AG20443 (cell line): ENCODE data around the gene IPCEF1.
A peak's percentile ranks its signal among the peaks of the same experiment; 100 is the strongest.

ENCODE experiments used
- DNase-seq: peaks from one replicate; pipeline ENCODE4 v3.0.0; 2012; ENCODE audit warnings: low spot score, mixed read lengths

Gene IPCEF1, protein sequence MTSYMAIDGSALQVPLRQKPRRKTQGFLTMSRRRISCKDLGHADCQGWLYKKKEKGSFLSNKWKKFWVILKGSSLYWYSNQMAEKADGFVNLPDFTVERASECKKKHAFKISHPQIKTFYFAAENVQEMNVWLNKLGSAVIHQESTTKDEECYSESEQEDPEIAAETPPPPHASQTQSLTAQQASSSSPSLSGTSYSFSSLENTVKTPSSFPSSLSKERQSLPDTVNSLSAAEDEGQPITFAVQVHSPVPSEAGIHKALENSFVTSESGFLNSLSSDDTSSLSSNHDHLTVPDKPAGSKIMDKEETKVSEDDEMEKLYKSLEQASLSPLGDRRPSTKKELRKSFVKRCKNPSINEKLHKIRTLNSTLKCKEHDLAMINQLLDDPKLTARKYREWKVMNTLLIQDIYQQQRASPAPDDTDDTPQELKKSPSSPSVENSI

DNA sequence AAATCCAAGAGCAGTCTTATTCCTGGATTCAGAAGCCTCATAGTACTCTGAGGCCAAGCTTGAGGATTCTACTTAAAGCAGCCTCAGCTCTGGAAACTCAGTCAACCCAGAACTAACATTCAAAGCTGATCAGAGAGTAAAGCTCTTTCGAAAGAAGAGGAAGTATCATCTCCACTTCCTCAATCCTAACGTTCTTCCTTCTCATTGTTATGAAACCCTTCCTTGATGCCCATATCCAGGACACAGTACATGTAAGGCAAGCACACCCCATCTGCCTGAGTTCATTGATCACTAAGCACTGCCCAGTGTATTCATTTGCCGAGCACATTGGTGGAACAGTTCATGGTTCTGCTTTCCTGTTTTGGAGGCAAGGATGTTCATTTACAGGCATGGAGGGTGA lies at the start of gene IPCEF1:
TSS of gene IPCEF1 (minus strand) at position 114 of the 400 bp plus-strand sequence. CDS start 90,856 bp downstream, outside the sequence.
- DNase-seq = no peak

DNA sequence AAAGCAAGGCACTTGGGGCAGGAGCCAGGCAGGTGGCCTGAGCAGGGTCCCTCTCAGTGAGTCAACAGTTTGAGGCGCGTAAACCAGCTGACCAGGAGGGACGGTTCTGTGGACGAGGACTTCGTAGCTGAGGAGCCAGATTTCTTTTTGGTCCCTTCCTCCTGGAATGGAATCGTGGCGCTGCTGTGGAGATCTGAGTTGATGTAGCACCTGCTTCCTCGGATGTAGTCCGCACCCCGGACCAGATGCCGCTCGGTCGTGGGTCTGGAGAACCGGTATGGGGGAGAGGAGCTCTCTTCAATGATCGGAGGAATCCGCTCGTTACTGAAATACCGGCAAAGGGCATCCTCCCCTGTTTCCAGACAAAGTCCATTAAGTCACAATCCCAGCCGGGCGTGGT lies 49.7 kb upstream of the IPCEF1 start:
- no peak for DNase-seq

DNA sequence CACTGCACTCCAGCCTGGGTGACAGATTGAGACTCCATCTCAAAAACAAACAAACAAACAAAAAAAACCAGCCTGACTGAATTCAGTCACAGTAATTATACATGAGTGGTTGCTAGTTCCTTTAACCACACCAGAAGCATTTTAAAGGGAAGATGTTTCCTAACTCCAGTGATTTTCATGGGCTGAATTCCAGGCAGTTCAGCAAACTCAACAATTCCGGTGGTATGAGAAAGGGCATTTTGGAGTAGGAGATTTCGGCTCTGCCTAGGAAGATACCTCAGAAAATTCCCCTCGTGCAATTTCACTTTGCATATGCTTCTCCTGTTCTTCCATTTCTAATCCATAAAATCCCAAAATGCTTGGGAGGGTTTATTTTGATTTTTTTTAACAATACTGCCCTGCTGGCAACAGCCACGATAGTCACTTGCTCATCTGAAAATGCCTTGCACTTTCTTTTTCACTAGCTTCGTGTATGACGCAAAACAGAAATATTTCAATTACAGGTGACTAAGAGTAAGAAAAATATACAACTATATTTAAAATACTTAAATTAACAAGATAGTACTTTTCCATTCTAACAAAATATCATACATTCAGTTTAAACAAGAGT lies 48.3 kb upstream of the IPCEF1 start:
- peak; percentile 40 for DNase-seq

DNA sequence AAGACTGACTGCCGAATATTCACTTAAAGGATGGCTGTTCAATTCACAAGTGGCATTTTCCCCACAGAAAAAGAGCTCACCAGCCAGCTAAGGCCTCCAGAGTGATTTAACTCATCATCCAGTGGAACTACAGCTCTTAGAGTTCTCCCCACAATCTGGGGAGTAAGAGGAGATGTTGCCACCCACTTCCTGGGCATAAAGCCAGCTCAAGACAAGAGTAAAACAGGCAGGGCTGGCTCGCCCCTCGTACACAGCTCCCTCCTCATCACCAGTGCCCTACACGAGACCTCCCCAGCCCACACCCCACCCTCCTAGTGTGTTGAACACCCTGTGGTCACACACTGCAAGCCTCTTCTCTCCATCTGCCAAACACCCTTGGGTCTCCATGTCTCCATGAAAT lies 47.2 kb upstream of the IPCEF1 start:
- DNase-seq = peak; percentile 45

DNA sequence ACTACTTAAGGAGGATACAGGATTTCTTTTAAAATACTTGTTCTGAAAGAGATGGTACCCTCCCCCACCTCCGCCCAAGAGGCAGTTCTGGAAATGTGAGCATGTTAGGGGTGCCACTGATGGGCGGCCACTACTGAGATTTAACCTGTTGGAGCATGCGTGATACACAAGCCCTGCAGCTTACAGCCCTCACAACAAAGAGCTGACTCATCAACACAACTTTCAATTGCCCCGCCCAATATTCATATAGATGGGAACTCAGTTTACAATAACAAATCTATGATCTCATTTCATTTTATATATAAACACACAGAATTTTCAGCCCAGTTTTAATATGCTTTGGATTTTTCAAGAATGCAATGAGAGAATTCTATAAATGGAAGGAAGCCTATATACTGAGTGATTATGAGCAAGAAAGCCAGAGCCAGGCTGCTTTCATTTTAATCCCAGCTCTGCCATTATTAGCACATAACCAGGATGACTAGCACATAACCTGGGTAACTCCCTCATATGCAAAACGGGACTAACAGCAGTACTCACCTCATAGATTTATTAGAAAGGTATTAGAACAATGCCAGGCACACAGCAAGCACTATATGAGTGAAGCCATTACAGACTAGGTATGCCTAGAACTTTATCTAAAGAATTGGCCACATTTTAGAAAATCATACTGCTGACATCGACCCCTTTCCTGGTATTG lies 45.6 kb upstream of the IPCEF1 start:
- DNase-seq = no peak

DNA sequence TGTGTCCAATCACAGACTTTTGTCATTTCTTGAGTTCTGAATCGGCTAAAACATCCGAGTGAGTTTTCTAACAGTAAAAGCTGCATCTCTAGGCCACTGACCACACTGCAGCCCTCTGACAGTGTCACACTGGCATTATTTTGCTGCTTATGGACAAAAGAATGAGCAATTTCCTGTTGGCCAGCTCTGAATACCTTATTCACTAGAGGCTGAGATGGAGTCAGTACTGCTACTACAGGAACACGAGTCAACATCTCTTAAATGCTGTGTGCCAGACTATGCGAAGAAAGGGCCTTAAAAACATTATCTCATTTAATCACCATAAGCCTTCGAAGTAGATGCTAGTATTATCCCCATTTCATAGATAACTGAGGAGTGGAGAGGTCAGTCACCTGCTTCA lies 42.5 kb upstream of the IPCEF1 start:
- peak; percentile 52 for DNase-seq

DNA sequence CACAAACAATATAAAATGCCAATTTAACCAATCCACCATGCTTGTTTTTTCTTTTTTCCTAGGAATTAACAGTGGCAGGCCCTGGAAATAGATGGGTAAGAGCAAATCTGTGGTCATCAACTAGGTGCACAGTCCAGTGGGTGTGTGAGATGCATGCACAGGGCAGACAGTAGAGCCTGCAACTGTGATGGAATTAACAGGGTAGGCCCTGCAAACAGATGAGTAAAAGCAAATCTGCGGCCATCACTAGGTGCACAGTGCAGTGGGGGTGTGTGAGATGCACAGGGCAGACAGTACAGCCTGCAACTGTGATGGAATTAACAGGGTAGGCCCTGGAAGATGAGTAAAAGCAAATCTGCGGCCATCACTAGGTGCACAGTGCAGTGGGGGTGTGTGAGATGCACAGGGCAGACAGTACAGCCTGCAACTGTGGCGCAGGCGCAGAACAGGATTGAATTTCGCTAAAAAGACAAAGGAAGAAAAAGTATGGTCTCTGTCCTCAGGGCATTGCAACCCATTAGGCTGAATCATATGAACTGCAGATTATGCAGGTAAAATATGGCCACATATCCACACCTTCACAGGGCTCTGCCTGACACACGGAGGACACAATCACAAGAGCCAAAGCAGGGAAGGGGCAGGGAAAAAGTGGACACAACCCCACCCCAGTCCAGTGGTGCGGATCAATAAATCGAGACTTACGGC lies 41.0 kb upstream of the IPCEF1 start:
- no peak for DNase-seq

DNA sequence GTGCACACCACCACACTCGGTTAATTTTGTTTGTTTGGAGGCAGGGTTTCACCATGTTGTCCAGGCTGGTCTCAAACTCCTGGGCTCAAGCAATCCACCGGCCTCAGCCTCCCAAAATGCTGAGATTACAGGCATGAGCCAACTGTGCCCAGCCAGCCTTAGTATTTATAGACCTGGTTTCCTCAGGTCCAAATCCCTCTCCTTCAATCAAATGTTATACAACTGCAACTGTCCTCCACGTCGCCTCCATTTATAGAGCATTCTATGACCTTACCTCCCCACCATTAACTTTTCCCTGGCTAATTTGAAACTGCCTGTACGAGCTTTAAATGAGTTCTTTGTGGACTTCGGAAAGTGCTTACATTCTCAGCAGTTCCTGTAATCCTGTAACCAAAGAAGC lies 39.3 kb upstream of the IPCEF1 start:
- DNase-seq = no peak

DNA sequence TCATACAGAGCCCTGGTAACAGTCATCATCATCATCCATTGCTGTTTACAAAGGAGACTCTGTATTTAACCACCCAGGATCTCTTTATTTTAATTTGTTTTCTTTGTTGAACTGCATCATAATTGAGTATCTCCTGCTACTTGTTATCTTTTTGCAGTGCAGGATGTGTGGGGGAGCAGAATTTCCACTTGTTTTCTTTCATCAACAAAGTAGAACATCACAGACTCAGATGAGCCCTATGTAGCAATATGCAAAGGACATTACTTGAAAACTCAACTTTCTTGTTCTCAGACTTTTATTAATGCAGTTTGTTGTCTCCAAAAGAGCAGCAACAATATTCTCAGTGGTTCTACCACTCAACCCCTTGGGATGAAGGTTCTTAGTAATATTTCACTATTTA lies 38.7 kb upstream of the IPCEF1 start:
- no peak for DNase-seq

DNA sequence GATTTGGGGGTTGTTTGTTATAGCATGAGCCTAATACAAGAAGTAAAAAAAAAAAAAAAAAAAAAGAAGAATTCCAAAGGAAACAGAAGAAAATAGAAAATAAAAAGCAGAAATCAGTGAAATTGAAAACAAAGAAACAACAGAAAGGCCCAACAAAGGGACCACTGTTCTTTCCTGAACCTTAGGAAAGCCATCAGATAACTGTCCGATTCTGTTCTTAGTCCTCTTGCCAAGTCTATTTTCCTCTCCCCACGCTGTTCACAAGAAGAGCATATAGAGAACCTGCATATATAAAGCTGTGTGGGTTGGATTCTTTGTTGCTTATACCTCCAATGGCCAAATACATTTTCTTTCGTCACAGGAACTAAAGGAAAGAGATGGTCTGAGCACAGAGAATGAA lies 38.0 kb upstream of the IPCEF1 start:
- DNase-seq = no peak

DNA sequence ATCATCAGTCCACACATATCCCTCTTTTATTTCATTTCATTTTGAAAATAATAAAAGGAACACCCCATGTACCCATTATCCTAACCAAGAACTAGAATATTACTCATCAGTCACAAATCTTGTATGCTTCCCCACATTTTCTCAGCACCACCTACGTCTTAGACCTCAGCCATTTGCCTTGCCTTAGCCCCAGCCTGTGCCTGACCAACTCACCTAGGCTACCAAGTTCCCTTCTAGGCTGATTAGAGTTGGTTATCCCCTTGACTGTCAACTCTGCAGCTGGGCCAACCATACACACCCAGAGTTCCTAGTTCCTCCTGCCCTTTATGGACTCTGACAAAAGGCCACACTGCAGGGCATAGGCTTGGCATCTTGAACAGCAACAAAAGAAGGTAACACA lies 33.4 kb upstream of the IPCEF1 start:
- DNase-seq = no peak

DNA sequence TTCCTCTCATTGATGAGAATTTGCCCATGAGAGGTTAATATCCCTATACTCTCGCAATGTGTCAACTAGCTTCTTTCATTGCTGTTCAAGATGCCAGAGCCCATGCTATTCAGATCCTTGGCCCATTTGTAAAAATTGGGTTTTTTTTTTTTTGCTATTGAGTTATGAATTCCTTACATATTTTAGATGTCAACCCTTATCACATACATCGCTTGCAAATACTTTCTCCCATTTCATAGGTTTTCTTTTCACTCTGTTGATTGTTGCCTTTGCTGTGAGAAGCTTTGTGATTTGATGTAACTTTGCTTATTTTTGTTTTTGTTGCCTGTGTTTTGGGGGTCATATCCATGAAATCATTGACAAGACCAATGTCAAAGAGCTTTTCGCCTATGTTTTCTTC lies 32.2 kb upstream of the IPCEF1 start:
- DNase-seq = no peak

DNA sequence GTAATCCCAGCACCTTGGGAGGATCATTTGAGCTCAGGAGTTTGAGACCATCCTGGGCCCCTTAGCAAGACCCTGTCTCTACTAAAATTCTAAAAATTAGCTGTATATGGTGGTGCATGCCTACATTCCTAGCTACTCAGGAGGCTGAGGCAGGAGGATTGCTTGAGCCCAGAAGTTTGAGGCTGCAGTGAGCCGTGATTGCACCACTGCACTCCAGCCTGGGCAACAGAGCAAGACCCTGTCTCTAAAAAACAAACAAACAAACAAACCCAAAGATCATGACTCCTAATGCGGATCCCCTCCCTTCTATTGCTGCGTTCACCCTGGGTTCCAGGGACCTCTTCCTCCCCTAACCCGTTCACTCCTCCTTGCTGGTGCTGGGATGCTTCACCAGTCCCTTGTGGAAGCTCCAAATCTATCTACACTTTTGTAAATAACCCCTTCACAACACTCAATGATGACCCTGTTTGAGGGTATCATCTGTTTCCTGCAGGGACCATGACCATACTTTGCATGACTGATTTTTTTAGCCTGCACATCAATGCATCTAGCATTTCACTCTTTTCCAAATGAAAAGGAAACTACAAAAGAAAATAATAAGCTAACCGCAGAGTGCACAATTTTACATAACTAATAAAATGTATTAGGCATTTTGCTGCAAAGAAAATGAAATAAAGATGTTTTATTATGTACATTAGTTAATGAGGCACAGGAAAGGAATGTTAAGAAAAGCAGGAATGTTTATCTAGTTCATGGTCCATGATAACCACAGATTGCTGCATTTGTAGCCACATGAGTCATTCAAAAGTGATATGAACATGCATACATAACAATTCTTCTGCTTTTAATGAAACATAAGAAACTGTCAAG lies 30.5 kb upstream of the IPCEF1 start:
- peak; percentile 40 for DNase-seq

DNA sequence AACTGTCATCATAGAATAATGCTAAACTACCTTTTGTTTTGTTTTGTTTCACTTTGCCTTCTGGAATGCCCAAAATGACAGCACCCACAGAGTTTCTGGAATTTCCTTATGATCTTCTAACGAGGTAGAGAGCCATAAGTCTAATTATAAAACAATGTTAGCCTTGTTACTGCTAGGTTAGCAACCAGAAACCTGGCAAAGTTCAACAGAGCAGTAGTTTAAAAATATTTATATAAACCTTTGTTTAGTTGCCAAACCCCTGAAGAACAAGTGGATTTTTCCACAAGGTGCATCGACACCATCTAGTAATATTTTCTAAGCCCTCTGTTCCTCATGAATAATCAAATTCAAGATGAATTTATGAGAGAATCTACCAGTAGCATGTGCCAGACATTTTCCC lies 27.6 kb upstream of the IPCEF1 start:
- no peak for DNase-seq

DNA sequence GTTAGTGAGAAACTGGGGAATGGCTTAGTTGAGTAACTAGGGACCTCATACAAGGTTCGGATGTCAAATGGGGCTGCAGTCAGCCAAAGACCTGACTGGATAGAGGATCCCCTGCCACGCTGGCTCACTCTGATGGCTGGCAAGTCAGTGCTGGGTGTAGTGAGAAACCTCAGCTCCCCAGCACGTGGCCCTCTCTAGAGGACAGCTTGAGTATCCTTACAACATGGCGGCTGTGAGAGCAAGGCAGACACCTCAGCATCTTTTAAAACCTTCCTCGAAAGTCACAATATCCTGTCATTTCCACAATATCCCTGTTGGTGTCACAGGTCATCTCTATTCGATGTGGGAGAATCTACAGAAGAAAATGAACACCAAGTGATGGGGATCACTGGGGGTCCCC lies 26.7 kb upstream of the IPCEF1 start:
- no peak for DNase-seq

DNA sequence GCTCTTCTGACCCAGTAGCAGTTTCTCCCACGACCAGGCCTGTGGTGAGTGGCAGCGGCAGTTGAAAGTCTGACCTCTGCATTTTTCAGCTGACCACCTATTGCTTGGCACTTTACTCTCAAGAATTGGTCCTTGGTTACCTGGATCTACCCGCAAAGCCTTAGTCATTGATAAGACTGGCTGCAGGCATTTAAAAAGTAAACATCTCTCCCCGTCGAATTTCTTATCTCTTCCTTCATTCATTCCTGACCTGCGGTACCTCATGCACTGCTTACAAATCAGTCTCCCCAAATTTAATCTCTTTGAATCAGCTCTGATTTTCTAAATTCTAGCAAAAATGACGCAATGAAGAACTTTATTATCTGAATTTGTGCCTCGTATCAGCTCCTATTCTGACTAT lies 26.1 kb upstream of the IPCEF1 start:
- no peak for DNase-seq

DNA sequence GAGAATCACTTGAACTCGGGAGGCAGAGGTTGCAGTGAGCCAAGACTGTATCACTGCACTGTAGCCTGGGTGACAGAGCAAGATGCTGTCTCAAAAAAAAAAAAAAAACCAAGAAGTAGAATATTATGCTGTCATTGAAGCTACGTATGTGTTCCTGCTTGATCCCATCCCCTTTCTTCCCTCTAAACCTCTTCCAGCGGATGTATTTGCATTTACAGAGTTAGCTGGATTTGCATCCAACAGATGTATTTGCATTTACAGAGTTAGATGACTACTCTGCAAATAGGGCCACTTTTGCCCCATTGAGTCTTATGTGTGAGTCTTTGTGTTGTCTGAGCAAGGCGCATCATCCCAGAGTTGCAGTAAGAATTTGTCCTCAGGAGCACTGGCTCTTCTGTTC lies 24.9 kb upstream of the IPCEF1 start:
- DNase-seq = no peak

DNA sequence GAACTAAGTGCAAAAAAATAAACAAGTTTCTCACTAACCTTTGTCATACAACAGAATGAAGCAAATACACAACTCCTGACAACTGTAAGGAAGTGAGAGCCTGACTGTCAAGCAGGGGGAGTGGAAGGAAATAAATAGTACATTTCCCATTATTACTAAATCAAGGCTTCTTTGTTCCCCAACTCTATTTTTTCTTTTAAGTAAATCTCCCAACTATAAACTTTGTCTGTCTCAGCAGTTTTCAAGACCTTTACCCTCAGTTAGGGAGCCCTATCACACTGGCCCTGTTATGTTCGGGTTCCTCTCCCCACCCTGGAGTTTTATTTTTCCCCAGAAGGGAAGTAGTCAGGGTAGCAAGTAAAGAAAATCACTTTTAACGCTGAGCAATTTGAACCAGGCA lies 24.1 kb upstream of the IPCEF1 start:
- DNase-seq = no peak

DNA sequence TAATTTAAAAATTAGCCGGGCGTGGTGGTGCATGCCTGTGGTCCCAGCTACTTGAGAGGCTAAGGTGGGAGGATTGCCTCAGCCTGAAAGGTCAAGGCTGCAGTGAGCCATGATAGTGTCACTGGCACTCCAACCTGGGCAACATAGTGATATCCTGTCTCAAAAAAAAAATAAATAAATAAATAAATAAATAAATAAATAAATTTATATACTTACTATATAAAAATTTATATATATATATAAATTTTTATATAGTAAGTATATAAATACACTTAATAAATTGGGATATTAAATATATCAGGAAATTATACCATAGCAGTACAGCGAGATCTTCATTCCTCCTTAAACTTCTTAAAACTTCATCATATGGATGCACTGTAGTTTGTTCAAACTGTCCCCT lies 23.0 kb upstream of the IPCEF1 start:
- no peak for DNase-seq

DNA sequence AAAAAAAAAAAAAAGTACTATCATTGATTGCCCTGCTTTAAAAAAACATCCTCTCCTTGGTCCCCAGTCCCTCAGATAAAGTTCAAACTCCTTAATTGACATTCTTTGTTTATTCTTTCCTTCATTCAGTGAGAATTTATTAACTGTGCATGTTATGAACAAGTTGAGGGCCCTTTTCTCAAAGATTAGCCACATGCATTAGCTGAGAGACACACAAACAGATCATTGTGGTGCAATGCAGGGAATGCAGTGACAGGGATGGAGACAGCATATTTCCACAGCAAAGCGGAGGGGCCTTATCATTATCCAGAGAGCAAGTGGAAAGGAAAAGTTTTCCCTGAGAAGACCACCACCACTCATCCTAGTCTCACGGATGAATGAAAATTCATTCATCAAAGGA lies 21.9 kb upstream of the IPCEF1 start:
- no peak for DNase-seq

DNA sequence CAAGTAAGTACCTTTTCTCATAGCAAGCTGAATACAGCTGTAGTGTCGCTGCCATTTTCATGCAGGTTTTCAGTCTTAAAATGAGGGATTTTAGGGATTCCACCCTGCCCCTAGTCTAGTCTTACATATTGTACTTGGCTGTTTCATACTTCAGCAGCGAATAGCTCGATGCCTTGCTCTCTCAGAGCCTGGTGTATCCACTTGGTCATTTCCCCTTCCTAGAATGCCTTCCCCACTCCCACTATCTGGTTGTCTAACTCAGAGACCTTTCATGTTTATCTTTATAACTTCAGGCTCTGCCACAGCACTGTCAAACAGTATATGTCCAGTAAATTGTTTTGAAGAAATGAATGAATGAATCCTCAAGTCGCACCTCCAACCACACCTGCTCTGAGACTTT lies 21.1 kb upstream of the IPCEF1 start:
- no peak for DNase-seq

DNA sequence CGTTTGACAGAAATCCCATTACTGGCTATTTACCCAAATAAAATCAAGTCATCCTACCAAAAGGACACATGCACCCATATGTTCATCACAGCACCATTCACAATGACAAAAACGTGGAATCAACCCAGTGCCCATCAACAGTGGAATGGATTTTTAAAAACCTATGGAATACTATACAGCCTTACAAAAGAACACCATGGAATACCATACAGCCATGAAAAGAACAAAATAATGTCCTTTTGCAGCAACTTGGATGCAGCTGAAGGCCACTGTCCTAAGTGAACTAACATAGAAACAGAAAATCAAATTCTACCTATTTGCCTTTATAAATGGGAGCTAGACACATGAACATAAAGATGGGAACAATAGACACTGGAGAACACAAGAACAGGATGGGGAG lies 17.4 kb upstream of the IPCEF1 start:
- no peak for DNase-seq
